H1 (cell line): ENCODE measurements around the gene GSK3B. TPM values are rescaled to one million over a fixed set of nuclear protein-coding genes. Genes with fewer than 3 reads are reported as not detected.

Experiments
- CHD1 ChIP-seq: IDR thresholded peaks from 2 replicates; pipeline ENCODE4 v1.6.1; 2012; ENCODE audit warnings: low read depth, low read length, improper control_type of control experiment
- CHD7 ChIP-seq: fragments of 300-600 bp; sonication (generic); IDR thresholded peaks from 2 replicates; pipeline ENCODE4 v1.7.1; 2012; ENCODE audit warnings: low read length, moderate library complexity, mild to moderate bottlenecking, inconsistent platforms; ENCODE audit not compliant: insufficient replicate concordance
- EZH2 ChIP-seq: fragments of 200-600 bp; sonication (generic); IDR thresholded peaks from 2 replicates; pipeline ENCODE4 v1.7.1; 2012; ENCODE audit warnings: low read depth, mild to moderate bottlenecking, moderate library complexity, low read length, inconsistent platforms; ENCODE audit not compliant: severe bottlenecking
- MAFK ChIP-seq: IDR thresholded peaks from 2 replicates; pipeline ENCODE4 v1.6.1; 2012; ENCODE audit warnings: low read depth, mild to moderate bottlenecking, improper control_type of control experiment, low read length
- POU5F1 ChIP-seq: IDR thresholded peaks from 2 replicates; pipeline ENCODE4 v1.6.1; 2011; ENCODE audit warnings: low read depth, mild to moderate bottlenecking, low read length, moderate library complexity
- SP4 ChIP-seq: IDR thresholded peaks from 2 replicates; pipeline ENCODE4 v1.6.1; 2012; ENCODE audit warnings: low read length, inconsistent platforms
- SUZ12 ChIP-seq: fragments of 200-600 bp; sonication (generic); IDR thresholded peaks from 2 replicates; pipeline ENCODE4 v1.6.1; 2012; ENCODE audit warnings: mild to moderate bottlenecking, inconsistent platforms, low read length, moderate library complexity, mixed read lengths
- polyA plus RNA-seq, 7 experiments: library from polyadenylated mRNA; depleted of rRNA in 3 of 7; stranded (reverse) in 5 of 7; unstranded in 2 of 7; fragments of >200 nt in 5 of 7; fragments of 200-250 nt in 2 of 7; gene quantifications; 1 replicate in 5 of 7; 2 replicates in 1 of 7; 4 replicates in 1 of 7; pipeline versions ENCODE4 v1.2.1 to v1.2.3, GENCODE V29; 2011 to 2013; ENCODE audit warnings: missing spikeins in 2 of 7, mixed read lengths in 2 of 7
- total RNA-seq: library from RNA; stranded (reverse); fragmentation: NEBNext Ultra II Directional; extraction: Animal tissue kit (Norgen Biotek cat#: 25700); gene quantifications from 2 replicates; pipeline ENCODE4 v1.2.1, GENCODE V29; 2021

The GSK3B gene
- total and polyA plus RNA-seq, 2 of the 8 experiments (the other 6 are each of a cell fraction or from before 2014, with no cell fraction given), result 24.2 to 50.7 TPM

- no peak for TF ChIP-seq CHD7
- TF ChIP-seq SP4, result no peak
- TF ChIP-seq MAFK, result no peak
- TF ChIP-seq POU5F1, result no peak
- no peak for TF ChIP-seq CHD1
- no peak for TF ChIP-seq EZH2
- no peak for TF ChIP-seq SUZ12
Measured at GRCh38 chr3:120033596-120033995, 60.7 kb downstream of the GSK3B start (continued).
